ENCODE measurements around the gene CDKL2.

- TF ChIP-seq CTCF (IDR thresholded peaks at IDR 0.05), result no peak
- TF ChIP-seq POLR2A (IDR thresholded peaks at IDR 0.05), result peak; percentile 94
Measured at GRCh38 chr4:75673027-75673958, 43.0 kb upstream of the CDKL2 start, which contains the start of gene G3BP2.

All from right lobe of liver (tissue), 4 donors.